ENCODE results near the gene GTF2I.

DNA sequence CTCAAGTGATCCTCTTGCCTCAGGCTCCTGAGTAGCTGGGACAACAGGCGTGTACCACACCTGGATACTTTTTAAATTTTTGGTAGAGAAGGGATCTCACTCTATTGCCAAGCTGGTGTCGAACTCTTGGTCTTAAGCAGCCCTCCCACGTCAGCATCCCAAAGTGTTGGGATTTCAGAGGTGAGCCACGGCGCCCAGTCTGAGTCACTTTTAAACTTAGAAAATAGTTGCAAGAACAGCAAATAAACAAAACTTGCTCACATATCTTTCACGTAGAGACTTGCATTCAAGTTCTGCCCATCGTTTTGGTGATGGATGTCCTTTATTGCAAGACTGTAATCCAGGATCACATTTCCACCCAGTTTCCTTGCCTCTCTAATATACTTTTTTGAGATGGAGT lies 16.6 kb downstream of the GTF2I start:
- TF ChIP-seq, protein P1, sequence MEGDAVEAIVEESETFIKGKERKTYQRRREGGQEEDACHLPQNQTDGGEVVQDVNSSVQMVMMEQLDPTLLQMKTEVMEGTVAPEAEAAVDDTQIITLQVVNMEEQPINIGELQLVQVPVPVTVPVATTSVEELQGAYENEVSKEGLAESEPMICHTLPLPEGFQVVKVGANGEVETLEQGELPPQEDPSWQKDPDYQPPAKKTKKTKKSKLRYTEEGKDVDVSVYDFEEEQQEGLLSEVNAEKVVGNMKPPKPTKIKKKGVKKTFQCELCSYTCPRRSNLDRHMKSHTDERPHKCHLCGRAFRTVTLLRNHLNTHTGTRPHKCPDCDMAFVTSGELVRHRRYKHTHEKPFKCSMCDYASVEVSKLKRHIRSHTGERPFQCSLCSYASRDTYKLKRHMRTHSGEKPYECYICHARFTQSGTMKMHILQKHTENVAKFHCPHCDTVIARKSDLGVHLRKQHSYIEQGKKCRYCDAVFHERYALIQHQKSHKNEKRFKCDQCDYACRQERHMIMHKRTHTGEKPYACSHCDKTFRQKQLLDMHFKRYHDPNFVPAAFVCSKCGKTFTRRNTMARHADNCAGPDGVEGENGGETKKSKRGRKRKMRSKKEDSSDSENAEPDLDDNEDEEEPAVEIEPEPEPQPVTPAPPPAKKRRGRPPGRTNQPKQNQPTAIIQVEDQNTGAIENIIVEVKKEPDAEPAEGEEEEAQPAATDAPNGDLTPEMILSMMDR (IDR thresholded peaks at IDR 0.05) = no peak
- TF ChIP-seq EZH2phosphoT487 (IDR thresholded peaks at IDR 0.05) = no peak
